Activated naive CD4-positive, alpha-beta T cell (primary cell): ENCODE data around the gene EPHA10.
A peak's percentile ranks its signal among the peaks of the same experiment; 100 is the strongest.
"Not testable (repeated sequence)": the region's sequence is repeated elsewhere in the genome, so short reads cannot be mapped to it uniquely, and the experiment has no call there.

Experiments used
- DNase-seq, 4 experiments: peaks; one replicate each; lab custom pipeline; 2025; lab: John Stamatoyannopoulos, UW

The EPHA10 gene

DNA sequence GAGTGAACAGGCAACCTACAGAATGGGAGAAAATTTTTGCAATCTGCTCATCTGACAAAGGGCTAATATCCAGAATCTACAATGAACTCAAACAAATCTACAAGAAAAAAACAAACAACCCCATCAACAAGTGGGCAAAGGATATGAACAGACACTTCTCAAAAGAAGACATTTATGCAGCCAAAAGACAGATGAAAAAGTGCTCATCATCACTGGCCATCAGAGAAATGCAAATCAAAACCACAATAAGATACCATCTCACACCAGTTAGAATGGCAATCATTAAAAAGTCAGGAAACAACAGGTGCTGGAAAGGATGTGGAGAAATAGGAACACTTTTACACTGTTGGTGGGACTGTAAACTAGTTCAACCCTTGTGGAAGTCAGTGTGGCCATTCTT, 6.5 kb upstream of the EPHA10 start:
- not testable (repeated sequence) for DNase-seq

DNA sequence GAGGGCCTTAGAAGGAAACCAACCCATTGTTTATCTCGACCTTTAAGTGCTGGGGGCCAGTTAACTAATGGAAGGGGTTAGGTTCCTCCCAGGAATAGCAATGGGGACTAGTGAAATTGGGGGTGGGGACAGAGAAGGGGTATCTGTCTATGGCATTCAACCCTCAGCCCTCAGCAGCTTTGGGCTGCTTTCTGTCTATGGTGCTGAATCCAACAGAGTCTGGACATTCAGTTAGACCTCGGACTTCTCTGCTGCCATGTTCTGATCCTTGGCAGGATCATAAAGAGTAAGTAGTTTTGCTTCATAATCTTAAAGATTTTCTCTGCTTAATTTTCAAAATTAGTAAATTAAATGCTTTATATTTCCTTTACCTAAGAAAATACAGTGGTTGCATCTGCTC, 2.6 kb upstream of the EPHA10 start:
- no peak for DNase-seq

DNA sequence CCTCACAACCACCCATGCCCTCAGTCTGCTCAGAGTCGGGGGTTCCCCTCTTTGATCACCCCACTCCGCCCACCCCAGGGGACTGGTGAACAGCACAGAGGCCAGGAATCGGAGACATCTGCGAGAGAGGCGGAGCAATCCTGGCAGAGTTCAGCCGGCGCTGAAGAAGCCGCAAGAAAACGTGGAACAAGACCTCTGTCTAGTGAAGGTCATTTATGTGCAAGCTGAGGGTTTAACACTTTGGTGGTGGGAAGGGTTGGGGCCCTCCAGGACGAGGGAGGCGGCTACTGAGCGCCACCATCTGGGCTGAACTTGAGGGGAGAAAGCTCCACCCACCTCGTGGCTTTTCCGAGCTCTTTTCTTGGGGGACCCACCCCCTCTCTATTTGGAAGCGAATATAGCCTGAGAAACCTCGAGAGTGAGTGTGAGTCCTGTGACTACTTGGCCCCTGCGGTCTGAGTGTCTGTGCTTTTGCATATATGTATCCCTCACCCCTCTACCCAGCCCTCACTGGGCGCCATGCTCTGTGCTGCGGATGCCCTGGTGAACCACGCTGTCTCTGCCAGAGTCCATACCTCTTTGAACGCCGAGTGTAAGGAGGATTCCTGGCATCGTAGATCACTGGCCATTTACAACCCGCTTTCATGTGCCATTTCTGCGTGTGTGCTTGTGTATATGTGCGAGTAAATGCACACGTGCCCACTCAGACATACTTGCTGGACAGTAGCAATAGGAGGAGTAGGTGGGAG, 1.2 kb upstream of the EPHA10 start:
- no peak for DNase-seq

DNA sequence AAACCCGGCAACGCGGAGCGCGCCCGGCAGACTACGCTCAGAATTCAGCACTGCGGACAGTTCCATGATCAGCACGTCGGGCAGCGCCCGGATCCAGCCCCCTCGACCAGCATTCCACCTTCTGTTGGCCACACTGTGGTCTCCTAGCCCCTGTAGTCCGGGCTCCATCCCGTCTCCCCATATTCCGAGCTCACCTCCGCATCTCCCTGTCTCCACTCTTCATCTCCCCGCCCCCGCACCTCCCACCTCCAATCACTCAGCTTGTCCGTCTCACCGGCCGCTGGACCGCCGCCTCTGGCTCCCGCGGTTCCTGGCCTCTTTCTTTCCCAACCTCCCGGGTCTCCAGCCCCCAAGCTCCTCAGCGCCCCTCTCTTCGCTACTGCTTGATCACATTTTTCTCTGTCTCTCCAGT, 500 bp downstream of the EPHA10 start:
- DNase-seq: peak in 3 of 4 experiments; percentile 3 to 6 (median 4)

DNA sequence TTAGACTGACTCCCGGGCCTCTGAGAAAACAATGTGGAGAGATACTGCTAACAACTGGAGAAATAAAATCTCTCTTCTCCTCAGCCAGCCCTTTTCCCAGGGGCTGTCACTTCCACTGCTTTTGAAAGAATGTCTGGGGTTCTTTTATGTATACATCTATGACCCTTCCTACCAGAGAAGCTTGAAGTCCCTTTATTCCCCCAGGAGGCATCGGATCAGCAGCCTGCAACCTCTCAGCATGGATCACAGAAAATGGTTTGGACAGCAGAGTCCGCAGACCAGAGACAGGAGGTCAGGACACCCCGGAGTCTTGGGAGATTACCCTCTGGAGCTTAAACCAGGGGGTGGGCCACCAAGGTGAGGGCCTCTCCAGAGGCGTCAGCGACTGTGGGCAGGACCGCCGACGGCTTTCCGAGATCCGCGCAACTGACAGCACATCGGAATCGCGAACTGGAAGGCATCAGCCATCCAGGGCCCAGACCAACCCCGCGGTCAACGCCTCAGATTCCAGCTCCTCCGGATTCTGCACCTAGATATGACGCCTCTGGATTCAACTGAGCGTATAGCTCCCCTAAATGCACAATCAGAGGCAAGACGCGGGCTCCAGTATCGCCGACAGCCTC, 1.0 kb downstream of the EPHA10 start:
- DNase-seq: no peak

DNA sequence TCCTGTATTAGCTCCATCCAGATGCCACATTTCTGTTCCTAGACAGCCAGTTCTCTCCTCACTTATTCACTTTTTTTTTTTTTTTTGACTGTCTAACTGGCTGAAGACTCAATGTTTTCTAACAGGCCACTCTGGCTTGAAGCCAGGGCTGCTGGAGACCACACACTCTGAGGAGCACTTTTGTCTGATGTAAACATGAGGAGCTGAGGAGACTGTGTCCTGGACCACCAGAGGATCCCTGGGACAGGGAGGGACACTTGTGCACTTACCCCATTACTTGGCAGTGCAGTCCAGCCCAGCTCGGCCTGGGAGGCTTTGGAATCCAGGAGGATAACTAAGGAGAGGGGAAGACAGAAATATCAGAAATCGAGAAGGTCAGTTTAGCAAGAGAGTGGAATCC, 2.4 kb downstream of the EPHA10 start:
- DNase-seq: no peak

DNA sequence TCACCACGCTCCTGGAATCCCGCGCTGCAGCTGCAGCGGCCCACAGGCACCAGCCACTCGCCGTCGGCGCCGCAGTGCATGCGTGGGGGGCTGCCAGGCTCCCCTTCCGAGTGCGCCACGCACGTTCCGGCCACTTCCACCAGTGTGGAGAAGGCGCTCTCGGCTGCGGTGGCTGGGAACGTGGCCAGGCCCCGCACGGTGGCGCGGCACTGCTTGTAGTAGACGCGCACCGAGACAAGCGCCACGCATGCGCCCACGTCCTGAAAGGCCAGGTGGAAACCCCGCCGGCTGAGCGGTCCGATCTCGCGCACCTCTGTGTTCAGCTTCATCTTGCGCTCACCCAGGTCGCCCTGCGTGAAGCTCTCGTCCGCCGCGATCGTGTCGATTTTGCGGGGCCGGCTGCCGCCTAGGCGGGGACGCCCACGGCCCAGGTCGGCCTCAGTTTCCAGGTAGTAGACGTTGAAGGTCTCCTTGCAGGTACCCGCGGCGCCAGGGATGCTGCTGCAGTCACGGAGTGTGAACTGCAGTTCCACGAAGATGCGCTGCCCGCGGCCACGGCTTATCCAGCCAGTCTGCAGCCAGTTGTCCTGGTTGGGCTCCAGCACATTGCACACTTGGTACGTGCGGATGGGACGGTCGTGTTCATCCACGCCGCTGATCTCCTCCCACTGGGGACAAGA, 3.4 kb downstream of the EPHA10 start:
- DNase-seq: no peak

DNA sequence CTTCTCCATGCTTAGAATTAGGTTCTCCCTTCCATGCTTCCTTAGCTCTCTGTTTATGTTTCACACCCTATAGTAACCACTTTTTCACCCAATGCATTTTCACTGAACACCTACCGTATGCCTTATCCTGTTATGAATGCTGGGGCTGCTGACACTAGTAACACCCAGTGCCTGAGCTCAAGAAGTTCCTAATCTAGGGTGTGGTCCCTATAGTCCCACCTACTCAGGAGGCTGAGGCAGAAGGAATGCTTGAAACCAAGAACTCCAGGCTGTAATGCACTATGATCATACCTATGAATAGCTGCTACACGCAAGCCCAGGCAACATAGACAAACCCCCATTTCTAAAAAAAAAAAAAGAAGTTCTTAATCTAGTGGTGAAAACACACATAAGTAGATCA, 5.5 kb downstream of the EPHA10 start:
- no peak for DNase-seq

DNA sequence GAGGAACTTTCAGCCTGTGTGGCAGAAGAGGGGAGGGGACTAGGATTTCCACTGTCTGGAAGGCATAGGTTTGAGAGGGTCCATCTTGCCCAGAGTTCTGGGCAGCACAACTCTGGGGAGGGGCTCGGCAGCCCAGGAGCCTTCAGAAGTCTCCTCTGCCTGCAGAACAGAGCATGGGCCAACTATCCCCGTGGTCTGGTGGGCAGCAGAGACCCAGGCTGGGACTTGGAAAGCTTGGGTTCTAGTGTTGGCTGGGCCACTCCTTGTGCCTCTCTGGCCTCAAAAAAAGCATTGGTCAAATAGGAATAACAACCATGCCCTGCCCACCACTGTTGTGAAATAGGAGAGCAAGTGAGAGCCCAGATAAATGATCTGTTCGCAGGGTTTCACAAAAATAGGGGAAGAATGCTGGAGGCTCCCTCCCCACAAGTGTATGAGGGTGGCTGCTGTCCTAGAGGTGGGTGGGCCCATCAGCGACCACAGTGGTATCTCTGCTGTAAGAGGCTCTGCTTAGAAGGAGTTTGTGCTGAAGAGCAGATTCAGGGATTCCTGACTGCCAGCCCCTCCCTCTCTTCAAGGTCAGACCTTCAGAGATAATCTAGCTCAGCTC, 8.9 kb downstream of the EPHA10 start:
- DNase-seq: no peak

DNA sequence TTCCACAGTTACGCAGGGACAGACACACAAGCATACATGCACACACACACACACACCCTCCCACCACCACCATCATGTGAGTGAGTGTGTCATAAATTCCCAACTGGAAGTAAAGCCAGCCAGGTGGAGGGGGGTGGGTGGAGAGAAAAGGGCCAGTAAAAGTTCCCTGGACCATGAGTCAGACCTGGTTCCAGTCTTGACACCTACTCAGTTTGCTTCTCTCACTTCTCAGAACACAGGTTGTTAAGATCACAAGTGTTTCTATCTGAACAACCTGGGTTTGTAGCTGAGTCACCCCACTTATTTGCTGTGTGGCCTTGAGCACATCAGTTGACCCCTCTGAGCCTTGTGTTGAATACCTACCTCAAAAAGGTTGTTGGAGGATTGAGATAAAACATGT, 9.6 kb downstream of the EPHA10 start:
- no peak for DNase-seq

DNA sequence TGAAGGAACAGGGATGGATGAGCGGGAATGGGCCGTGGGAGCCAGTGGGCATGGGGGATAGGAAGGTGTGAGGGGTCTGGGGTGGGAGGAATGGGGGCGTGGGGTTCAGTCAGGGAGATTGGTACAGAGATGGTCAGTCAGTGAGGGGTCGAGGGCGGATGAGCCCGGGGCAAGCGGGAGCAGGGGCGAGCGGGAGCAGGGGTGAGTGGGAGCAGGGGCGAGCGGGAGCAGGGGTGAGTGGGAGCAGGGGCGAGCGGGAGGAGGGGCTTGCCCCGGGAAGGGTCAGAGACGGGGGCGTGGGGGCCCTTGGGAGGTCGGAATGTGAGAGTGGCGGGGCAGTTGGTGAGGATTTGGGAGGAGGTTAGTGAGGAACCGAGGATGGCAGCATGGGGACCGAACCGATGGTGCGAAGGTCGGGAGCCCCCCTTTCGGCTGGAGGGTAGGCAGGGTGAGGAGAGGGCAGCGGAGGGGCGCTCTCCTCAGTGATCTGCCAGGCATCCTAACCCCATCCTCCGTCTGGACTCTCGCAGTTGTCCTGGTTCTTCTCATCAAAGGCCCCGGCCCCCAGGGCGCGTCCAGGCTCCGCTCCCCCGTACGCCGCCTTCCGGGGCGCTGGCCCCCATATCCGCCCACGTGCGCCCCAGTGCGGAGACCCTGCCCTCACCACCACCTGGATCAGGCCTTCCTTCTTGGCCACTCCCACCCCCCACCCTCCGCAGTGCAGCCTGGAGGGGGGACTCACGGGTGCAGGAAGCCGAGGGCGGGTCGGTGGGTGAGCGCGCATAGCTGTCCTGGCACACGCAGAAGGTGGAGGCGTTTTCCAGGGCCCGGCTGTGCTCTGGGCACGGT, 11.2 kb downstream of the EPHA10 start:
- no peak for DNase-seq

DNA sequence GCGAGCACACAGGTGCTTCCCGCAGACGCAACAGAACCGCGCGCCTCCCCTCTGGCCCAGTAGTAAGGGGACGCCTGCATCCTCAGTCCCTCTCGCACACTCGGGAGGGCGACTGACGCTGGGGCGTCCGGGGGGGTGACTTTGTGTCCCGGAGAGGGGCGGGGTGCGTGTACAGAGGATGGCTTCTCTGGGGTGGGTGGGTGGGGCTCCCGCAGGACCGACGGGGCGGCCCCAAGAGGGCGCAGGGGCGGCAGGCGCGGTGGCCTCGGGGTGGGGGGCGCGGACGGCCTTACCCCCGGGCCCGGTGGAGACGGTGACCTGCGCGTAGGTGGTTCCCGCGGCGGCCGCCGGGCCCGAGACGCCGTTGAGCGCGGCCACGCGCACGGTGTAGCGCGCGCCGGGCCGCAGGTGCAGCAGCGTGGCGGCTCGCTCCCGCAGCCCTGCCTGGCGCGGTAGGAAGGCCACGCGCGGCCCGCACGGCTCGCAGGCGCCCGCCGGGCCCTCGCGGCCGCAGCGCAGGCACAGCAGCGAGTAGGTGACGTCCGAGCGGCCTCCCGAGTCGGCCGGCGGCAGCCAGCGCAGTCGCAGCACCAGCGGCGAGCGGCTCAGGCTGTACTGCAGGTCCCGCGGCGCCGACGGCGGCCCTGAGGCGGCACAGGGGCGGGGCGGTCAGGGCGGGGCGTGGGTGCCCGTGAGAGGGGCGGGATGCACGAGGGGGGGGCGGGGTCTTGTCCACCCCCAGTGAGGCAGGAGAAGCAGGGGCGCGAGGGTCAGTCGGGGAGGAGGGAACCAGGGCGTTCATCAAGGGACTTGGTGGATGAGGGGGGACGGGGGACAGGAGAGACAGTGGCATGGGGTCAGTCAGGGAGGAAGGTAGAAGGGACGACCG, 12.1 kb downstream of the EPHA10 start:
- no peak for DNase-seq

DNA sequence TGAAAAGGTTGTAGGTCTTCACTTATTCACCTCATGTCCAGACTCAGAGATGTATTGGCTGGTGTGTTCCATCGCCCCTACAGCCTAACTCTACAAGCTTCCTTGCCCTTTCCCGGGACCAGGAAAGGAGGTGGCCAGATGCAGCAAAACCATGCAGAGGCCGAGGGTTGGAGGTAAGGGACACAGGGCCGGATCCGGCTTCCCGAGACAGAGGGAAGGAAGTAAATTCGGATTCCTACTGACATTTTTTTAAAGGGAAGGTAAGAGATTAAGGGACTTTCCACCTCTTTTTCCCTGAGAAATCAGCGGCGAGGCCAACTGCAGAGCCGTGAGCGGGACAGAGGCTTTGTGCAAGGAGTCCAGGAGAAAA, 12.7 kb downstream of the EPHA10 start:
- no peak for DNase-seq

DNA sequence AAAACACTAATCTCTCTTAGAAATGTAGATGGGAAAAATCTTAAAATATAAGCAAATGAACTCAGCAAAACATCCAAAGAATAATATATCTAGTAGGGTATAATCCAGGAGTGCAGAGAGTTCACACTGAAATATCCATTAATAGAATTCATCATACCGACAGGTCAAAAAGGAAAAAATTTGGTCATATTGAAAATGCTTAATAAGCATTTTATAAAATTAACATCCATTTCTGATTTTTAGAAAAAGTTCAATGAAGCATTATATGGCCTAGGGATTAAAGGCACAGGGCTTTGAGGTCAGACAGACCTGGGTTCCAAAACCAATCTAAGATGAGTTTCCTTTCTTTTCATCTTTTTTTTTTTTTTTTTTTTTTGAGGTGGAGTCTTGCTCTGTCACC, 16.4 kb downstream of the EPHA10 start:
- no peak for DNase-seq

DNA sequence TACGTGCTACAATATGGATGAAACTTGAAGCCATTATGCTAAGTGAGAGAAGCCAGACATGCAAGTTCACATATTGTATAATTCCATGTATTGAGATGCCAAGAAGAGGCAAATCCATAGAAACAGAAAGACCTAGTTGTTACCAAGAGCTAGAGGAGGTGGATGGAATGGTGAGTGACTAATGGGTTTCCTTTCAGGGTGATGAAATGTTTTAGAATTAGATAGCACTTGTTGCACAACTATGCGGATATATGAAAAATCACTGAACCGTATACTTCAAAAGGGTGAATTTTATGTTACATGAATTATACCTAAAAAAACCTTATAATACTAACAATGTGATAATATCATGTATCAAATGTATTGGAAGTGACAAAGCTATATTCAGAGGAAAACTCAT, 18.1 kb downstream of the EPHA10 start:
- DNase-seq: no peak

DNA sequence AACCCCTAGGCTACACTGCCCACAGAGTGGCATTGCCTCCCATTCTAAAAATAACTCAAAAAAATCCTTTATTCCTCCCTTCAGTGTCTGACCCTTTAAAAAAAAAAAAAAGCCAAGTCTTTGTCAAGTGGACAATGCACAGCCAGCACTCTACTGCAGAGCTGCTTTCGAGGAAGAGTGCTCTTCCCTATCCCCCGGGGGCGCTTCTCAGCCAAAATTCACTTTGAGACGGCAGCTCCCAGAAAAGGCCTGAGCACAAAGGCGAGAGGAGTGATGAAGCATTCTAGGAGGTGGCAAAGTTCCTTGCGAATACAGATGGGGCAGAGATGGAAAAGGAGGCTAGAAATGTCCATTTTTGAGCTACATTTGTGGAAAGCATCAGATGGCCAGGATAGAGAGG, 23.3 kb downstream of the EPHA10 start:
- no peak for DNase-seq

DNA sequence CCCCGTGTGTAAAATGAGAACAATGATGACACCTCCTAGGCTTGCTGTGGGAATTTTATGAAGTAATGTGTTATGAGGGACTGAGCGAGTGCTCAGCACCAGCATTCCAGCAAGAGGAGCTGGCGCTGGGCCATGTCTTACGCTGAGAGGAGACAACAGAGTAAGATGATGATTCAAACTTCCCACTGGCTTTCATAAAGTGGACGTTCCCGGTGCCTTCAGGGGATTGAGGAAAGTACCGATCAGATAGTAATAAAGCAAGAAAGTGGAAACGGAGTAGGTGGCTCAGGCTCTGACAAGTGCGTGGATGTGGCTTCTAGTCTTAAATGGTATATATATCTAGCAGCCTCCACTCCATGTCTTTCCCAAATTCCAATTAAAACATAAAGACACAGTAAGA, 23.8 kb downstream of the EPHA10 start:
- DNase-seq: no peak

DNA sequence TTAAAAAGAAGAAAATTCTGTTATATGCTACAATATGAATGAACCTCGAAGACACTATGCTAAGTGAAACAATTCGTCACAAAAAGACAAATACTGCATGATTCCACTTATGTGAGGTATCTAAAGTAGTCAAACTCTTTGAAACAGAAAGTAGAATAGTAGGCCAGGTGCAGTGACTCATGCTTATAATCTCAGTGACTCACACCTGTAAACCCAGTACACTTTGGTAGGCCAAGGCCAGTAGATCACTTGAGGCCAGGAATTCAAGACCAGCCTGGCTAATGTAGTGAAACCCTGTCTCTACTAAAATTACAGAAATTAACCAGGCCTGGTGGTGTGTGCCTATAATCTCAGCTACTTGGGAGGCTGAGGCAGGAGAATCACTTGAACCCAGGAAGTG, 25.7 kb downstream of the EPHA10 start:
- DNase-seq: no peak

DNA sequence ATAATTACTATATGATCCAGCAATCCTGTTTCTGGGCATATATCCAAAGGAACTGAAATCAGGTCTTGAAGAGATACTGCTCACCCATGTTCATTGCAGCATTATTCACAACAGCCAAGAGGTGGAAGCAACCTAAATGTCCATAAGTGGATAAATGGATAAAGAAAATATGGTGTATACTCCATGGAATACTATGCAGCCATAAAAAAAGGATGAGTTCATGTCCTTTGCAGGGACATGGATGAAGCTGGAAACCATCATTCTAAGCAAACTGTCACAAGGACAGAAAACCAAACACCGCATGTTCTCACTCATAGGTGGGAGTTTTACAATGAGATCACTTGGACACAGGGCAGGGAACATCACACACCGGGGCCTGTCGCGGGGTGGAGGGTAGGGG, 26.3 kb downstream of the EPHA10 start:
- DNase-seq: not testable (repeated sequence)

DNA sequence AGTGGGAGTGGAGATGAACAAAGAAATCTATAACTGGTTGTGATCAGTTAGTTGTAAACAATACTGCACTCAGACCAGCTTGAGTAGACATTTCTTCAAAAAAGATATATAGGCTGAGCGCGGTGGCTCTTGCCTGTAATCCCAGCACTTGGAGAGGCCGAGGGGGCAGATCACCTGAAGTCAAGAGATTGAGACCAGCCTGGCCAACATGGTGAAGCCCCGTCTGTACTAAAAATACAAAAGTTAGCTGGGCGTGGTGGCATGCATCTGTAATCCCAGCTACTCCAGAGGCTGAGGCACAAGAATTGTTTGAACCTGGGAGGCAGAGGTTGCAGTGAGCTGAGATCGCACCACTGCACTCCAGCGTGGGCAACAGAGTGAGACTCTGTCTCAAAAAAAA, 26.9 kb downstream of the EPHA10 start:
- DNase-seq: not testable (repeated sequence)
